GM13976 (cell line): ENCODE results near the gene C1orf167.

Experiments used
- DNase-seq: peaks from one replicate; pipeline ENCODE4 v3.0.0; 2012; ENCODE audit warnings: low spot score
- in situ Hi-C: fragments of 300-500 bp; cut with MboI; formaldehyde crosslinking; loops from one replicate; pipeline ENCODE4 v1.12.0; 2022; ENCODE audit warnings: low sequenced_read_pairs, mixed read lengths, inconsistent platforms; ENCODE audit not compliant: unreplicated experiment
- TF ChIP-seq, protein P1 (sequence below): IDR thresholded peaks from 2 replicates; pipeline ENCODE4 v1.5.1; 2012; ENCODE audit warnings: borderline replicate concordance, mild to moderate bottlenecking; ENCODE audit not compliant: insufficient read depth; ENCODE audit errors: extremely low read depth, missing control alignments, control extremely low read depth

The C1orf167 gene

DNA sequence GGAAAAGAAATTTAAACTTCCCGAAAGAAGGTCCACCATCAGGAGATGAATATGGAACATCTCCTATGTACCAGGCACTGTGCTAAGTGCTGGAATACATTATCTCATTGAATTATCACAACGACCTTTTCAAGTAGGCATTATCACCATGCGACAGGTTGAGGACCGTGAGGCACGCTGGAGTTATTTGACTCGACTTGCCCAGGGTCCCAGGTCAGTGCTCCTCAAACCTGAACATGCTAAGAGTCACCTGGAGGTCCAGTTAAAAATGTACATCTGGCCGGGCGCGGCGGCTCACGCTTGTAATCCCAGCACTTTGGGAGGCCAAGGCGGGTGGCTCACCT is 42.0 kb upstream of the C1orf167 start:
- DNase-seq = no peak
- in situ Hi-C loops = no loop called here
- TF ChIP-seq, protein P1, sequence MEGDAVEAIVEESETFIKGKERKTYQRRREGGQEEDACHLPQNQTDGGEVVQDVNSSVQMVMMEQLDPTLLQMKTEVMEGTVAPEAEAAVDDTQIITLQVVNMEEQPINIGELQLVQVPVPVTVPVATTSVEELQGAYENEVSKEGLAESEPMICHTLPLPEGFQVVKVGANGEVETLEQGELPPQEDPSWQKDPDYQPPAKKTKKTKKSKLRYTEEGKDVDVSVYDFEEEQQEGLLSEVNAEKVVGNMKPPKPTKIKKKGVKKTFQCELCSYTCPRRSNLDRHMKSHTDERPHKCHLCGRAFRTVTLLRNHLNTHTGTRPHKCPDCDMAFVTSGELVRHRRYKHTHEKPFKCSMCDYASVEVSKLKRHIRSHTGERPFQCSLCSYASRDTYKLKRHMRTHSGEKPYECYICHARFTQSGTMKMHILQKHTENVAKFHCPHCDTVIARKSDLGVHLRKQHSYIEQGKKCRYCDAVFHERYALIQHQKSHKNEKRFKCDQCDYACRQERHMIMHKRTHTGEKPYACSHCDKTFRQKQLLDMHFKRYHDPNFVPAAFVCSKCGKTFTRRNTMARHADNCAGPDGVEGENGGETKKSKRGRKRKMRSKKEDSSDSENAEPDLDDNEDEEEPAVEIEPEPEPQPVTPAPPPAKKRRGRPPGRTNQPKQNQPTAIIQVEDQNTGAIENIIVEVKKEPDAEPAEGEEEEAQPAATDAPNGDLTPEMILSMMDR = no peak

DNA sequence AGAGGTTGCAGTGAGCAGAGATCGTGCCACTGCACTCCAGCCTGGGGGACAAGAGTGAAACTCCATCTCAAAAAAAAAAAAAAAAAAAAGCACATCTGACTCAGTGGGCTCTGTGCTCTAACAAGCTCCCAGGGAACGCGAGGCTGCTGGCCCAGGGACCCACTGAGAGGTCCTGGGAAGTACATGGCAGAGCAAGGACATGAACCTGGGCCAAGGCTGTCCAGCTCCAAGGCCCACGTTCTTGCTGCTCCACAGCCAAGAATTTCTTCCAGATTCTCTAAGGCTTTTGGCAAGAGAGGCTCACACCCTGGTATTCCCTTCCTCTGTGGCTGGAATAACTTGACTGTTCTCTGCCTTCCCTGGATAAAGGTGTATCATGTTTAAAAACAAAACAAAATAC is 41.5 kb upstream of the C1orf167 start:
- in situ Hi-C loops = no loop called here
- no peak for DNase-seq
- TF ChIP-seq, protein P1 = no peak

DNA sequence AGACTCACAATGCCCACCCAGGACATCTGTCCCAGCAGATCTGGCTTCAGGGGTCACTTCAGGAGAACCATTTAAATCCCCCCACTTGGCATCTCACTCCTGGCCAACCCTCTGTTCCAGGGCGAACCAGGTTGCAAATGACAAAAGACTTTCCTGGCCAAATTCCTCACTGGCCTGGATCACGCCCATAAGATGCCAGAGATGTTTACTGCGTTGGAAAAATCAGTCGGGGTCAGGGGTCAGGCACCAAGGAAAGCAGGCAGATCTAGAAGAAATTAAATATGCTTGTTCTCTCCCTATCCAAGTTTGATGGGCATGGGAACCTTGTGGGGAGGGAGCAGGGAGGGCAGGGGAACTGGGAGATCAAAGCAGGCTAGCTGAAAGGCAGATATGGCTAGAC is 40.7 kb upstream of the C1orf167 start:
- in situ Hi-C loops = no loop called here
- DNase-seq = no peak
- TF ChIP-seq, protein P1 = no peak

DNA sequence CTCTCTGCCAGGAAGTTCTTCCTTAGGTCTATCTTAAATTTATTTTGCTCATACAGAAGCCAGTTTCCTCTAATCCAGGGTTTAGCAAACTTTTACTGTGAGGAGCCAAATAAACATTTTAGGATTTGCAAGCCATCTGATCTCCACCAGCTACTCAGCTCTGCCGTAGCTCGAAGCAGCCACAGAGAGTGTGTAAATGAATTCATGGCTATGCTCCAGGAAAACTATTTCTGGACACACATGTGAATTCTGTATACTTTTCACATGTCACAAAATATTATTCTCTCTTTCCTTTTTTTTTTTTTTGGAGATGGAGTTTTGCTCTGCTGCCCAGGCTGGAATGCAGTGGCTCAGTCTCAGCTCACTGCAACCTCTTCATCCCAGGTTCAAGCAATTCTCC is 39.5 kb upstream of the C1orf167 start:
- TF ChIP-seq, protein P1 = no peak
- in situ Hi-C loops = no loop called here
- DNase-seq = no peak

DNA sequence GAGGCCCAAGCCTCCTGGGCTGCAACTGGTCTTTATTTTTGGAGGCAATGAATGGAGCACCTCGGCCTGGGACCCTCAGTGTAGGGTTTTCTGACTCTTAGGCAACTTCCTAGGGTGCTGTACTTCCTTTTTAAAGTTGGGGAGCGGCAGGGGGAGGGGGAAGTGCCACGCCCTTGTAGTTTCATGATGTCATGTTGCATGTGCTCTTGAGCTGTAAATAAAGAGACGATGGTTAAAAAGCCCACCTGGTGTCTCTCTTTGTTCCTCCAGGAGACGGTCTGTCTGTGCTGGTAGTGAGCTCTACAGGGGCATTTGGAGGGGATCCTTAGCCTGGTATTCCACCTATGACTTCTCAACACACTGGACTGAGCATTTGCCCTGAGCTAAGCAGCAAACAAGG is 36.4 kb upstream of the C1orf167 start:
- TF ChIP-seq, protein P1 = no peak
- DNase-seq = no peak
- in situ Hi-C loops = no loop called here

DNA sequence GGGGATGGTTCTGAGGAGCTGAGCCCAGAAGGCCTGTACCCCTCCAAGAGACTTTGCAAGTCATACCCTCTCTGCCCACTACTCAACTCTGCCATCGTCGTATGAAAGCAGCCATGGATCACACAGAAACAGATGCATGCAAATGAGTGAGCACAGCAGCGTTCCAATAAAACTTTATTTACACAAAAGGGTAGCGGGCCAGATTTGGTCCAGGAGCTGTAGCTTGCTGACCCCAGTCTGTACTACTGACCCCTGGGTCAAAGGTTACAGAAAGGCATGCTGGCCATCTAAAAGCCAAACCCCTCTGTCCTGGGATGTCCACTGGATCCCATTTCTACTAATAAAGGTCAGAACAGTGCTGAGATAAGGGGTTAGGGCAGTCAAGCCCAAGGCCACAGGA is 34.9 kb upstream of the C1orf167 start:
- TF ChIP-seq, protein P1 = no peak
- DNase-seq = no peak
- in situ Hi-C loops = no loop called here

DNA sequence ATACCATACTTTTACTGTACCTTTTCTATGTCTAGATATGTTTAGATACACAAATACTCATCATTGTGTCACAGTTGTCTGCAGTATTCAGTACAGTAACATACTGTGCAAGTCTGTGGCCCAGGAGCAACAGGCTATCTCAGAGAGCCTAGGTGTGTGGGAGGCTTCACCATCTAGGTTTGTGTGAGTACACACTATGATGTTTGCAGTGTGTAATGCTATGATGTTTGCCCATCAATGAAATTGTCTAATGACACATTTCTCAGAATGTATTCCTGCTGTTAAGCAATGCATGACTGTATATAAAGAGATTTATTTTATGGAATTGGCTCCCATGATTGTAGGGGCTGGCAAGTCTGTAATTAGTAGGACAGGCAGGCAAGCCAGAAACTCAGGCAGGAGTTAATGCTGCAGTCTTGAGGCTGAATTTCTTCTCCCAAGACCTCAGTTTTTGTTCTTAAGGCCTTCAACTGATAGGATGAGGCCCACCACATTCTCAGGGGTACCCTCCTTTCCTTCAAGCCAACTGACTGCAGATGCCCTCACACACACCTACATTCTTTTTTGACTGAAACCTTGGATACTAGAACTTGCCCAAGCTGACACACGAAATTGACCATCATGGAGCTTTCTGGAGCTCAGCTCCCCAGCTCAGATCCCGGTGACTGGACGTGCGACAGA is 33.7 kb upstream of the C1orf167 start:
- in situ Hi-C loops = no loop called here
- no peak for DNase-seq
- TF ChIP-seq, protein P1 = no peak
